RKO (cell line): Measurements from ENCODE around the gene P2RX3.

Source experiments
- DNase-seq: peaks from one replicate; pipeline ENCODE4 v3.0.0-alpha.2; 2016; ENCODE audit warnings: low spot score

P2RX3 gene

GRCh38 chr11:57310091-57310490 lies 28.1 kb upstream of the P2RX3 start:
- DNase-seq = no peak

GRCh38 chr11:57310630-57311086 lies 27.5 kb upstream of the P2RX3 start:
- DNase-seq = no peak

GRCh38 chr11:57311109-57311936 lies 26.8 kb upstream of the P2RX3 start:
- DNase-seq = peak; percentile 96

- DNase-seq = no peak
Measured at GRCh38 chr11:57312511-57313021, 25.6 kb upstream of the P2RX3 start.

- DNase-seq = no peak
Measured at GRCh38 chr11:57313071-57313787, 24.9 kb upstream of the P2RX3 start.

GRCh38 chr11:57313788-57314135 lies 24.4 kb upstream of the P2RX3 start:
- DNase-seq = no peak

GRCh38 chr11:57314221-57314973 lies 23.8 kb upstream of the P2RX3 start:
- DNase-seq = no peak

- DNase-seq = no peak
Measured at GRCh38 chr11:57315491-57315890, 22.7 kb upstream of the P2RX3 start.

- no peak for DNase-seq
Measured at GRCh38 chr11:57316017-57316416, 22.1 kb upstream of the P2RX3 start.

- no peak for DNase-seq
Measured at GRCh38 chr11:57318178-57318577, 20.0 kb upstream of the P2RX3 start.

- DNase-seq = no peak
Measured at GRCh38 chr11:57320067-57320718, 18.0 kb upstream of the P2RX3 start.

GRCh38 chr11:57320719-57321387 lies 17.3 kb upstream of the P2RX3 start:
- DNase-seq = no peak

- no peak for DNase-seq
Measured at GRCh38 chr11:57321388-57322255, 16.5 kb upstream of the P2RX3 start.

- peak; percentile 54 for DNase-seq
Measured at GRCh38 chr11:57322256-57323166, 15.6 kb upstream of the P2RX3 start.

- peak; percentile 18 for DNase-seq
Measured at GRCh38 chr11:57323167-57323854, 14.8 kb upstream of the P2RX3 start.

- no peak for DNase-seq
Measured at GRCh38 chr11:57323855-57324153, 14.3 kb upstream of the P2RX3 start.

- peak; percentile 28 for DNase-seq
Measured at GRCh38 chr11:57324154-57324885, 13.8 kb upstream of the P2RX3 start.
